IPS-NIHi7 (cell line): Measurements from ENCODE around the gene SLAMF1.
"Not testable (repeated sequence)": the region's sequence is repeated elsewhere in the genome, so short reads cannot be mapped to it uniquely, and the experiment has no call there.

Experiments used
- DNase-seq: peaks from one replicate; pipeline ENCODE4 v3.0.0; 2012; ENCODE audit warnings: mixed read lengths; ENCODE audit errors: extremely low spot score

Gene SLAMF1

GRCh38 chr1:160563230-160563629 is 83.6 kb downstream of the SLAMF1 start:
- not testable (repeated sequence) for DNase-seq

- not testable (repeated sequence) for DNase-seq
These were observed 84.1 kb downstream of the SLAMF1 start for GRCh38 chr1:160562745-160563144.

GRCh38 chr1:160560806-160561205 is 86.0 kb downstream of the SLAMF1 start:
- DNase-seq = no peak

GRCh38 chr1:160560045-160560705 is 86.7 kb downstream of the SLAMF1 start:
- no peak for DNase-seq

- DNase-seq = not testable (repeated sequence)
These were observed 87.4 kb downstream of the SLAMF1 start for GRCh38 chr1:160559437-160559836.

GRCh38 chr1:160558660-160559380 is 88.0 kb downstream of the SLAMF1 start:
- no peak for DNase-seq
